ENCODE measurements around the gene KATNAL2. TPM values are rescaled to one million over a fixed set of nuclear protein-coding genes. Genes with fewer than 3 reads are reported as not detected.

Gene KATNAL2
- total and polyA plus RNA-seq, 10 of the 15 experiments (the other 5 are each of a cell fraction or from before 2014, with no cell fraction given) = 0.20 to 2.4 (median 1.7) TPM

- TF ChIP-seq NFXL1 (IDR thresholded peaks at IDR 0.05; ENCODE audit: borderline replicate concordance) = no peak
- no peak for TF ChIP-seq BACH1 (IDR thresholded peaks at IDR 0.05; ENCODE audit: borderline replicate concordance)
- TF ChIP-seq PML (IDR thresholded peaks at IDR 0.05; ENCODE audit: low read length) = no peak
- TF ChIP-seq, protein P1, sequence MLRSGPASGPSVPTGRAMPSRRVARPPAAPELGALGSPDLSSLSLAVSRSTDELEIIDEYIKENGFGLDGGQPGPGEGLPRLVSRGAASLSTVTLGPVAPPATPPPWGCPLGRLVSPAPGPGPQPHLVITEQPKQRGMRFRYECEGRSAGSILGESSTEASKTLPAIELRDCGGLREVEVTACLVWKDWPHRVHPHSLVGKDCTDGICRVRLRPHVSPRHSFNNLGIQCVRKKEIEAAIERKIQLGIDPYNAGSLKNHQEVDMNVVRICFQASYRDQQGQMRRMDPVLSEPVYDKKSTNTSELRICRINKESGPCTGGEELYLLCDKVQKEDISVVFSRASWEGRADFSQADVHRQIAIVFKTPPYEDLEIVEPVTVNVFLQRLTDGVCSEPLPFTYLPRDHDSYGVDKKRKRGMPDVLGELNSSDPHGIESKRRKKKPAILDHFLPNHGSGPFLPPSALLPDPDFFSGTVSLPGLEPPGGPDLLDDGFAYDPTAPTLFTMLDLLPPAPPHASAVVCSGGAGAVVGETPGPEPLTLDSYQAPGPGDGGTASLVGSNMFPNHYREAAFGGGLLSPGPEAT (IDR thresholded peaks at IDR 0.05; ENCODE audit: low read depth) = no peak
- no peak for TF ChIP-seq SMC3 (IDR thresholded peaks at IDR 0.05; ENCODE audit: borderline replicate concordance, low read length)
- no peak for TF ChIP-seq ZNF207 (IDR thresholded peaks at IDR 0.05; ENCODE audit: borderline replicate concordance)
- no peak for TF ChIP-seq EP300 (IDR thresholded peaks at IDR 0.05; ENCODE audit: borderline replicate concordance in 1 of 2, control insufficient read depth in 1 of 2, low read depth in 2 of 2, low read length in 2 of 2)
- TF ChIP-seq FOXK2 (IDR thresholded peaks at IDR 0.05) = no peak
- TF ChIP-seq RELA (IDR thresholded peaks at IDR 0.05; ENCODE audit: borderline replicate concordance, partially characterized antibody) = no peak
- TF ChIP-seq NFIC (IDR thresholded peaks at IDR 0.05; ENCODE audit: low read depth, low read length) = no peak
- Histone ChIP-seq H3K27me3 (replicated peaks in 1 of 2; ENCODE audit: control insufficient read depth in 2 of 2, insufficient read depth in 2 of 2, low read length in 1 of 2) (no peaks in the 10 kb centered on the region), H3K27ac (ENCODE audit: control insufficient read depth, insufficient read depth) (no peak overlapping the region), H3K36me3 (ENCODE audit: control insufficient read depth in 2 of 2, insufficient read depth in 2 of 2, low read length in 1 of 2) (no peaks in the 10 kb centered on the region), H3K4me3 (no peak overlapping the region), H2AFZ (ENCODE audit: control insufficient read depth, low read depth, low read length) (no peak overlapping the region), H3K4me2 (ENCODE audit: control insufficient read depth, insufficient read depth) (no peak overlapping the region), H3K9me3 (replicated peaks; ENCODE audit: control insufficient read depth, insufficient read depth, low read length) (no peaks in the 10 kb centered on the region), H3K79me2 (ENCODE audit: control insufficient read depth, insufficient read depth, low read length) (no peaks in the 10 kb centered on the region), H3K9ac (ENCODE audit: control insufficient read depth, insufficient read depth, low read length) (no peak overlapping the region), H3K4me1 (ENCODE audit: control insufficient read depth, insufficient read depth, low read length) (no peaks in the 10 kb centered on the region), H4K20me1 (ENCODE audit: control insufficient read depth, insufficient read depth) (no peaks in the 10 kb centered on the region)
- RAD21 ChIA-PET (ENCODE audit: unreplicated experiment) = no interaction called here
- intact Hi-C loops (cut with micrococcal nuclease; ENCODE audit: unreplicated experiment) = no loop called here
- SMC1A ChIA-PET (ENCODE audit: uncharacterized antibody, unreplicated experiment) = interaction anchor here (0.7 to 1.7 kb wide), 3 partner anchors 10 to 708 kb away, joined by 3 to 5 read pairs (median 4); no protein-coding TSS in a partner anchor
- no TSS peak for BruUV-seq (replicated peaks)
- in situ Hi-C loops (cut with MboI) = no loop called here
- POLR2A ChIA-PET = no interaction called here
- DNase-seq (ENCODE audit: low read depth, low spot score) (no peak), ATAC-seq (no peak), FAIRE-seq (no peak)
- CTCF ChIA-PET = interaction anchor here (1.4 kb wide), 1 partner anchor 16 kb away, joined by 4 read pairs; no protein-coding TSS in a partner anchor
- 36% methylated on average over 3 of the region's 3 CpGs for WGBS (ENCODE audit: insufficient coverage, insufficient replicate concordance, low lambda C conversion rate, missing lambda C conversion rate)
Measured at GRCh38 chr18:47067648-47068047, 150.2 kb downstream of the KATNAL2 start.
